NCI-H2196 treated with DMSO at 0.1 percent for 48 hours (cell line): ENCODE measurements around the gene ZNF816.
A peak's percentile ranks its signal among the peaks of the same experiment; 100 is the strongest.
"Not testable (repeated sequence)": the region's sequence is repeated elsewhere in the genome, so short reads cannot be mapped to it uniquely, and the experiment has no call there.

Experiments
- DNase-seq: peaks from one replicate; lab custom pipeline; 2025; ENCODE audit not compliant: unreplicated experiment; lab: John Stamatoyannopoulos, UW

ZNF816 gene

DNA sequence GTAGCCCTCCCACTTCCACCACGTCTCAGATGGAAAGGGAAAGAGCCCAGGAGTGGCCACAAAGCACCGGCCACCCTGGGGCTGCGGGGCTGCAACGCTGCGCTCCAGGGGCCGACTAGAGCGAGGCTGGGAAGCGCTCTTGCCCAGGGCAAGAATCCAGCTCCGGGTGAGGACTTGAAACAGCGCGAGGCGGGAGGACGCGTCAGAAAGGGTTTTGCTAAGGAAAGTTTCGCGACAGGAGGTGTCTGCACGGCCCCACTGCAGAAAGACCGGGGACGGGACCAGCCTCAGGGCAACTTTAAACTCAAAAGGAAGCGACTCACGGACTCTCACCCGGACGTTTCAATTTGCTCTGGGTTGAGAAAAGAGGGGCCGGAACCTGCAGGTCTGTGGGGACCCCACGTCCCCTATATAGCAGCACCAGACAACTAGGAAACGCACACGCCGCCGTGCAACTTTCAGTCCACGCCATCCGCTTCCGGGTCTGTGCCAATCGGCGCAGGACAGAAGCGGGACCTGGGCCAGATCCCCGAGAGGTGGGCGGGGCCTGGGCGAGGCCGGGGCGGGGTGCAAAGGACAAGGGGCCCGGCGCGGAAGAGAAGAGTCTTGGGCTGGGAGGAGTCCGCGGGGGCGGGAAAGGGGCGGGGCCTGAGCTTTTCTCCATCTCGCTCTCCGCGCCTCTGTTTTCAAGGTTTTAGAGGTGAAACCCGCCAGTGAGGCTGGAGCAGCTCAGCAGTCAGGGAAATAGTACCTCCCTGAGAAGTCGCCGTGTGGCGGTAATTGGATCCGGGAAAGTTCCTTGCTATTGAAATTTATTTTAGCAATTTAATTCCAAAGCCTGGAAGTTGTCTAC is at the start of gene ZNF816:
Gene ZNF816, minus strand, starts transcription at position 488 of the 853 bp plus-strand sequence. CDS start 6,792 bp downstream, outside the sequence.
- peak; percentile 75 for DNase-seq

DNA sequence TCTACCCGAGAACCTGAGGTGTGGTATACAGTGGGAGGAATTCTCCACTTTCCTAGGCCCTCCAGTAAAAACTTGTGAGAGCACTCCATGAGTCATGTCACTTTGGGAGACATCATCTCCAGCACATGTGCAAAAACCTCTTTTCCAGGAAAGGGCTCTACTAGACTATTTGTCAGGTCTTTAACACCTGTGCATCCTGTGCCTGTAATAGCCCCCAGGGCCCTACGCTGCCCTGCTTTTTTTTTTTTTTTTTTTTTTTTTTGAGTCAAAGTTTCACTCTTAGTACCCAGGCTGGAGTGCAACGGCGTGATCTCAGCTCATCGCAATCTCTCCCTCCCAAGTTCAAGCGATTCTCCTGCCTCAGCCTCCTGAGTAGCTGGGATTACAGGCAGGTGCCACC is 49.3 kb upstream of the ZNF816 start:
- DNase-seq, result no peak

- no peak for DNase-seq
Measured at GRCh38 chr19:53010494-53010893, 47.8 kb upstream of the ZNF816 start.

DNA sequence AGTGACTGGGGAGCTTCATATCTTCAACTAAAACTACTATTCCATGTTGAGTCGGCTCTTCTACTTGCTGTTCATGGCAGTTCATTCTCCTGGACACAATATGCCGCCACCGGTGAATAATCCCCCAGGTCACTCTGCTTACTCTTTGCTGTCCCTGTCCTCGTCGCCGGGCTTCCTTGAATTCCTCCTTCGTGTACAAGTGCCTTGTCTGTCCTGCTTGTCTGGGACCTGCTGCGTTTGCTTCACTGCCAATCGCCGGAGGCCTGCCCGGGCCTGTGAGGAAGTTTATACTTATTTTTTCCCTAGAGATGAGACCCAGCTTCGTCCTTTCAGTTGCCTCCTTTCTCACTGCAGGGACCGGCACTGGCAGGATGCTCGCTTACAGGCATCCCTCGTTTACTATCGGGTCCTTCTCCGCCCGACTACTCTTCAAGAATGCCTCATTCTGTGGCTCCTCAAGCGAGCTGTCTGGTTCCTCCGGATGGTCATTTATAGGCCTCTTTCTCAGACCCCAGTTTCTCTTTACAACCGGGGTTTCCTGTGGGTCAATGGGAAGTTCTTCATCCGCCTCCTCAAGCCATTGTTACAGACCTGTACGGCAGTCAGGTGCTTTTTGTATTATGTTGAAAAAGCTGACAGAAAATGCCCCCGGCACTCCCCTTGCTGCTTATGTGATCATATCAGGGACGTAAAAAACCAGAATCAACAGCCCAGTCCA is 45.5 kb upstream of the ZNF816 start:
- no peak for DNase-seq

- no peak for DNase-seq
Measured at GRCh38 chr19:53007606-53008005, 44.9 kb upstream of the ZNF816 start.

- DNase-seq, result no peak
Measured at GRCh38 chr19:53007200-53007599, 44.5 kb upstream of the ZNF816 start.

GRCh38 chr19:53004242-53004641 is 41.6 kb upstream of the ZNF816 start:
- DNase-seq, result no peak

DNA sequence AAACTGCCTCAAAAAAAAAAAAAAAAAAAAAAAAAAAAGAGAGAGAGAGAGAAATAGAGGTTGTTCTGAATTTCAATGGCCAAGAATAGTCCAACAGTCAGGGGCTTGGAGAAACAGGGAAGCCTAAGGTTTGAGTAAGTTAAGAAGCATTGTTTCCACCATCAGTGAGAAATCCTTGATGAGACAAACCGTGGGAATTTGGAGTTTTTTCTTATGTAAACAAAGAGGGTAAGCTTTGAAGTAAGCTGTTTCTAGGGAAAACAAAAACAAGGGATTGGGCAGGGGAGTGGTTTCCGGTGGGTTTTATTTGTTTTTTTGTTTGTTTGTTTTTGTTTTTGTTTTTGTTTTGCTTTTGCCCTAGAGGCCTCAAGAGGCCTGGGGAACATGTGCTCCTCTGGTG is 39.8 kb upstream of the ZNF816 start:
- DNase-seq, result no peak

- no peak for DNase-seq
Measured at GRCh38 chr19:52997975-52998374, 35.3 kb upstream of the ZNF816 start.

GRCh38 chr19:52995711-52996110 is 33.0 kb upstream of the ZNF816 start:
- DNase-seq, result no peak

GRCh38 chr19:52993342-52994178 is 30.9 kb upstream of the ZNF816 start:
- DNase-seq, result no peak

DNA sequence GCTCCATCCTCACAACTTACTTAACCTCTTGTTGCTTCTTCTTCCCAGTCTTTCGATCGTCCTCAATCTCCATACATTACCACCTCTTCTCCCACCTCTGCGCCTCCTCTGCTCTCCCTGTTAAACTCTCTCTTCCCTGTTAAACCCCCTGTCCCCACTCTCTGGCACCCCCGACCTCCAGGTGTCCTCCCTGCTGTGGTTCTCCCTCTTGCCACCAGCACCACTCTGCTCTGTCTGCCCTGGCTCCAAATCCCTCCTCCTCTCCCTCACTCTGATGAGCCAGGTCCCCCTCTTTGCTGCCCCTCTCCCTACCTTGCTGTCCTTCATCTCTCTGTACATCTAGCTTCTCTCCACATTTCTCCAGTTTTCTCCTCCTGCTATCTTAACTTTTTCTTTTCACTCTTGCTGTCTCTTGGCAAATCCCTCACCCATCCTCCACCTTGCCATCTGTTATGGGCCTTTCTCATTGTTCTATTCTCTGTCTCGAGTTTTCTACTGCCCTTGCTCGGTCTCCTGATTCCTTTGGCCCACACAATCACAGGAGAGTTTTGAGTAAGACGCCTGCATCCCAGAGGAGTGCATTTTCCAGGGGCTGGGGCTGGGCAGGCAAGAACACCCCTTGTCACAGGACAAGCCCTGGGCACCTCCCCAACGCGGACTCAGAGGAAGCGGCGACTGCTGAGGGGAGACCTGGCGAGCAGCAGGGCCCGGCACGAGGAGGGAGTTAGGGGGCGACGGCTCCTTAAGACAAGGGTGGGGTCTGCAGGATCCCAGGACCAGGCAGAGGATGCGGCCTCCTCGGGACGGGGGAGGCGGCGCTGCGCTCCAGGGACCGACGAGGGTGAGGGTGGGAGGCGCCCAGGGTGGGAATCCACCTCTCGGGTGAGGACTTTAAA is 29.7 kb upstream of the ZNF816 start:
- no peak for DNase-seq

- no peak for DNase-seq
Measured at GRCh38 chr19:52991484-52991883, 28.8 kb upstream of the ZNF816 start.

GRCh38 chr19:52990759-52991418 is 28.2 kb upstream of the ZNF816 start:
- DNase-seq, result no peak

DNA sequence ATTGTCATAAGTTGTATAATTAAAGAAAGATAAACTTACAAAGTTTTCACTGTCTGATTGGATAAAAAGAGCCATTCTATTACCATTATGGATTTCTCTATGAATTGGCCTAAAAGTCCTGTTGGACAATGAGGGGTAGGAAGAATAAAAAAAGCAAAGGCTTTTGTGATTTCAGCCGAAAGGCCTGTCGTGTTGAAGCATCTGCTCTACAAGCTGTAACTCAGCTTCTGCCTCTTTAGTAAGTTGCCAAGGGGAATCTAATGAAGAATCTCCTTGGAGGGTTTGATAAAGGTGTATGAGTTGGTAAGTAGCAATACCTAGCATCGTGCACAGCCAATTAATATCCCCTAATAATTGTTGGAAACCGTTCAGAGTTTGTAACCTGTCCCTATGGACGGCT is 25.8 kb upstream of the ZNF816 start:
- DNase-seq, result no peak

DNA sequence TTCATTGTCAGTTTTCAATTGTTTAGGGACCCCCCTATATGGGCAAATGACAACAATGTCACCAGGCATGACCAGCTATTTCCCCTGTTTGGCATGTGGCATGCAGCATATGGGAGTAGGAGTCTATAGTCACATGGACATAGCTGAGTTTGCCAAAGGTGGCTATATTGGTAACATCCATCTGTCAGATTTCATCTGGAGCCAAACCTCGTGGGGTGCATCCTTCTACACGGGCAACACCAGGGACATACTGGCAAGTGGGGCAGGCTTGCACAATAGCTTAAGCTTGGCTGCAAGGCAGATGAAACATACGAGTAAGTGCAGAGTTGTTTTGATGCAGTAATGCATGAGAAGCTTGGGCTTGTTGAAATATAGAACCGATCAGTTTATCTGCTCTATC is 24.5 kb upstream of the ZNF816 start:
- no peak for DNase-seq

GRCh38 chr19:52983167-52983566 is 20.5 kb upstream of the ZNF816 start:
- DNase-seq, result not testable (repeated sequence)

DNA sequence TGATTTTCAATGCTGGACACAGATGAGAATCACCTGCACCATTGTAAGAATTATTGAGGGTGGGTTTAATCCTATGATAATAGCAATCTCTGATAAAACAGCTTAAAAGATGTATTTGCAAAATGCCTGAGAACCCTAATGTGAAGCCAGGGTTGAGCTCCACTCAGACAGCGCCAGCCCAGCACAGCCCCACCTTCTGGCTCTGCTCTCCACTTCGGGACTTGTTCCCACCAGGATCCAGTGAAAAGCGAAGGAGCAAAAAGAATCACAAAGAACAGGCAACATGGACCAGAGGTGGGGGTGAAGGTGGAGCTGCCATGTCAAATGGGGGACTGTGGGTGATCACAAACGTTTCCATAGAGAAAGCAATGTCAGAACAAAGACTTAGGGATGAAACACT is 18.6 kb upstream of the ZNF816 start:
- DNase-seq, result no peak

- no peak for DNase-seq
Measured at GRCh38 chr19:52967772-52968171, 5.1 kb upstream of the ZNF816 start.

DNA sequence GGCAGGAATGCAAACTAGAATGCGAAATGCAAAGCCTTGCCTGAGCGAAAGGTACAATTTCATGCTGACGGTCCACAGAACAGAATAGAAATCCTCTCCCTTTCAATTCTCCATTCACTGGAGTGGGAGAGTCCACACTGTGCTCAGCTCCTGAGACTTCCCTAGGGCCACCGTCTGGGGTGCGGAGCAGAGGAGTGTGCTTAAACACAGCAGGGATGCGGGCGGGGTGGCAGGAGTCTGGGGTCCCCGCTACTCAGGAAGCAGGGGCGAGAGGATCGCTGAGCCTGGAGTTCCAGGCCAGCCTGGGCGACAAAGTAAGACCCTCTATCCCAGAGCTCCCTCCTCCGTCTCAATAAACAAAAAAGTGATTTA is 552 bp upstream of the ZNF816 start:
- DNase-seq, result no peak
